Esophagus squamous epithelium (tissue), 5 donors: ENCODE data around the gene EED. TPM values are rescaled to one million over a fixed set of nuclear protein-coding genes. Genes with fewer than 3 reads are reported as not detected.

Experiments used
- DNase-seq: peaks from one replicate; lab custom pipeline; 2025; lab: John Stamatoyannopoulos, UW
- H3K27ac ChIP-seq, 4 donors: fragments of 200-600 bp; sonication (generic); one replicate each; pipeline ENCODE4 v1.5.1; 2016 to 2019; ENCODE audit warnings: mild to moderate bottlenecking in 1 of 4
- H3K27me3 ChIP-seq, 4 donors: fragments of 200-600 bp; sonication (generic); 1 replicate in 3 of 4; 2 replicates in 1 of 4; pipeline versions ENCODE4 v1.5.1 to v1.6.0; 2017 to 2021; ENCODE audit warnings: antibody characterized with exemption in 1 of 4
- H3K36me3 ChIP-seq, 3 donors: fragments of 200-600 bp; sonication (generic); one replicate each; pipeline ENCODE4 v1.5.1; 2016 to 2019
- H3K4me1 ChIP-seq, 3 donors: fragments of 200-600 bp; sonication (generic); one replicate each; pipeline ENCODE4 v1.5.1; 2017 to 2019
- H3K4me3 ChIP-seq, 4 donors: fragments of 200-600 bp; sonication (generic); 1 replicate in 3 of 4; 2 replicates in 1 of 4; pipeline ENCODE4 v1.5.1; 2016 to 2019; ENCODE audit warnings: mild to moderate bottlenecking in 2 of 4, moderate library complexity in 1 of 4
- H3K9me3 ChIP-seq, 3 donors: fragments of 200-600 bp; sonication (generic); one replicate each; pipeline ENCODE4 v1.5.1; 2016 to 2019
- CTCF ChIP-seq, 6 experiments: fragments of 450-650 bp in 4 of 6; fragments of 200-600 bp in 2 of 6; sonication (generic) in 2 of 6; IDR thresholded peaks; one replicate each; pipeline ENCODE4 v1.5.1; 2016 to 2019; ENCODE audit warnings: antibody characterized with exemption in 6 of 6, mild to moderate bottlenecking in 4 of 6, moderate library complexity in 4 of 6
- POLR2A ChIP-seq, 4 donors: fragments of 450-650 bp; IDR thresholded peaks; one replicate each; pipeline ENCODE4 v1.6.1; 2017; ENCODE audit warnings: antibody characterized with exemption in 4 of 4, mild to moderate bottlenecking in 4 of 4, moderate library complexity in 3 of 4
- WGBS, 2 donors: methylation state at CpG; one replicate each; pipeline ENCODE4 v1.1.5; 2018; 5-methylcytosine and 5-hydroxymethylcytosine counted together
- intact Hi-C: fragments of 100-400 bp; cut with DNase I; formaldehyde crosslinking; loops from one replicate; pipeline ENCODE4 v1.15.0; 2022
- total RNA-seq, 4 donors: library from RNA; depleted of rRNA; stranded (reverse); fragments of >200 nt; gene quantifications; one replicate each; pipeline ENCODE4 v1.1.0, GENCODE V29; 2016
- donor health status: DM: yes; HTN: yes; CAD: no.

EED gene
- total RNA-seq, 4 donors from 2014 or later: 14.4 to 26.3 (median 18.5) TPM

DNA sequence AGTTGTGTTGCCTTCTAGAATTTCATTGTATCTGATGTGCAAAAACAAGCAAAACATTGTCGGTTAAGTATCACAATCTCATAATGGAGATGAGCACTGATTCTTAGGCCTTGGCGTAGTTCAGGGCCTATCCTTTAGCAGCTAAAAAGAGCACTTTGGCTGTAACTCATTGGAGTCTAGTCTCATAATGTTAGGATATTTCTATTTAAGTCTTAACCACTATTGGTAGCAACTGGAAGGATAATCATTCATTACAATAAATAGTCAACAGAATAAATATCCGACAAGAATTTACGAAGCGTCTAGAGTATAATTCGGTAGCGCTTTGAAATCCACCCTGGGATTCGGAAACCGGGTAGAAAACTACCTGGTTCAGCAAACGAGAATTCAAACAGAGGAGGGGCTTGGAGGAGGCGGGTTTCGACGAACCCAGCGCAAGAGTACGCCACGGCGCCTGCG is 461 bp upstream of the EED start:
- TF ChIP-seq CTCF (IDR thresholded peaks at IDR 0.05): no peak
- TF ChIP-seq POLR2A (IDR thresholded peaks at IDR 0.05): no peak
- Histone ChIP-seq H3K27ac (peak overlapping the region; percentile 95 to 100 (median 99)), H3K27me3 (no peaks in the 10 kb centered on the region), H3K36me3 (no peaks in the 10 kb centered on the region), H3K4me3 (peak overlapping the region; percentile 73 to 98 (median 88)), H3K4me1 (peaks cover 4 to 41% (median 27%) of the 10 kb centered on the region in 3 donors), H3K9me3 (no peaks in the 10 kb centered on the region)
- intact Hi-C loops: no loop called here
- WGBS, 2 donors: 2 to 4% methylated on average over 18 of the region's 18 CpGs
- no peak for DNase-seq

DNA sequence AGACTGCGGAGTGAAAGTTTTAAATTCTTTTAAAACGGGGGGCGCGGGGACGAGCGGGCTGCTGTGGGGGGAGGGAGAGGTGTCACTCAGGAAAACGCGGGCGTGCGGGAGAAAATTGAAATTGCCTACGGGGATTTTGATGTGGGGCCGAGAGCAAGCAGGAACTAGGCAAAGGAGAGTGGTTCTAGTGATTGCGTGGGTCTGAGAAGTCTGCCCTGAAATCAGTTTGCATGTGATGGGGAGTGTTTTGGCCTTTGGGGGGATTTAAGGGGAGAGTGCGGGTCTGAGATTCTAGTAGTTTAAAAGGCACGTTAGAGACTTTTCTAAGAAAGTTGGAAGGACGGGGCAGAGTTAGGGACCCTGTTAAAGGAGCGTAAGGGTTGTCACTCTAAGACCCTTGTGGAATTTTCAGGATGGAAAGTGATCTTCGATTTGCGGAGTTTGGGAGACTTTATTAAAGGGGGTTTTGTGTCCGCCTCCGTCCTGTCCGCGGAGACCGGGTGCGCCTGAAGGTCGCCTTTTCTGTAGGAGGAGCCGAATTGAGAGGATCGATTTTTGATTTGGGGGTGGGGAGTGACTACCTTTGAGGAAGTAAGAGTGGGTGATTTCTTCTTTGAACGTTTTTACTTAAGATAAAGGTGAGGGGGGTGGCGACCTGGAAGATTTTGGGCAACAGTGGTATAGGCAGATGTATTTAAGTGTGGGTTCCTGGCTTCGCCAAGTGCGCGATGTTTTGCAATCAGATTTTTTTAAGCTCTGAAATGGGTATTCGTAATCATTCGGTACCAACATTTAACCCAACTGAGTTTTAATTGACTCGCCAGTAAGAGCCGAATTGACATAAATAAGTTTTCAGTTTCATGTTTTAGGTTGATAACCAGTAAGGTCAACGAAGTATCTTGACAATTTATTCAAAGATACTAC is 1.1 kb downstream of the EED start:
- no peak for DNase-seq
- H3K9me3 ChIP-seq: no peaks in the 10 kb centered on the region
- H3K4me3 ChIP-seq: peak overlapping the region; percentile 73 to 98 (median 88)
- no peak for TF ChIP-seq POLR2A (IDR thresholded peaks at IDR 0.05)
- peak overlapping the region; percentile 95 to 100 (median 99) for H3K27ac ChIP-seq
- intact Hi-C loops: no loop called here
- H3K4me1 ChIP-seq: peaks cover 4 to 57% (median 34%) of the 10 kb centered on the region in 3 donors
- WGBS, 2 donors: 1 to 2% methylated on average over 32 to 37 of the region's 38 CpGs
- no peaks in the 10 kb centered on the region for H3K36me3 ChIP-seq
- H3K27me3 ChIP-seq: no peaks in the 10 kb centered on the region

GRCh38 chr11:86246293-86246675 is 1.7 kb downstream of the EED start:
- Histone ChIP-seq H3K36me3 (no peaks in the 10 kb centered on the region), H3K4me3 (peak overlapping the region; percentile 73 to 98 (median 88)), H3K27ac (peak overlapping the region in 1 of 4 donors; percentile 100), H3K9me3 (no peaks in the 10 kb centered on the region), H3K27me3 (no peaks in the 10 kb centered on the region), H3K4me1 (peaks cover 4 to 57% (median 34%) of the 10 kb centered on the region in 3 donors)
- no peak for DNase-seq
- WGBS, 2 donors: 40 to 44% methylated on average over 5 of the region's 5 CpGs
- intact Hi-C loops: no loop called here
- TF ChIP-seq CTCF (IDR thresholded peaks at IDR 0.05) (no peak), POLR2A (IDR thresholded peaks at IDR 0.05) (no peak)

- H3K27ac ChIP-seq: no peak overlapping the region
- TF ChIP-seq POLR2A (IDR thresholded peaks at IDR 0.05): no peak
- no peak for TF ChIP-seq CTCF (IDR thresholded peaks at IDR 0.05)
- intact Hi-C loops: no loop called here
- DNase-seq: no peak
- H3K9me3 ChIP-seq: no peaks in the 10 kb centered on the region
- no peak overlapping the region for H3K4me3 ChIP-seq
- peaks cover 0 to 1% (median 0%) of the 10 kb centered on the region in 3 donors for H3K36me3 ChIP-seq
- WGBS, 2 donors: 73 to 100% methylated on average over 1 of the region's 1 CpG
- no peaks in the 10 kb centered on the region for H3K27me3 ChIP-seq
- peaks cover 4 to 57% (median 34%) of the 10 kb centered on the region in 3 donors for H3K4me1 ChIP-seq
These were observed 3.1 kb downstream of the EED start for GRCh38 chr11:86247608-86248007.

DNA sequence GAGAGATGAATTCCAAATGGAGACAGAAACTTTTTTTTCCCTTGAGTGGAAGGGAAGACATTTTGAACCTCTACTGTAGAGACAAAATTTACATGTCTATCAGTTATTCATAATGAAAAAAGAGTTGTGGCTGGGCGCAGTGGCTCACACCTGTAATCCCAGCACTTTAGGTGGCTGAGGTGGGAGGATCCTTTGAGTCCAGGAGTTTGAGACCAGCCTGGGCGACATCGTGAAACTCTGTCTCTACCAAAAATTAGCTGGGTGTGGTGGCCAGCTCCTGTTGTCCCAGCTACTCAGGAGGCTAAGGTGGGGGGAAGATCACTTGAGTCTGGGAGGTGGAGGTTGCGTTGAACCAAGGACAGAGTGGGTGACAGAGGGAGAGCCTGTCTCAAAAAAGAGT is 4.1 kb downstream of the EED start:
- Histone ChIP-seq H3K9me3 (no peaks in the 10 kb centered on the region), H3K27ac (no peak overlapping the region), H3K36me3 (peaks cover 0 to 8% (median 0%) of the 10 kb centered on the region in 3 donors), H3K27me3 (no peaks in the 10 kb centered on the region), H3K4me1 (peaks cover 4 to 54% (median 34%) of the 10 kb centered on the region in 3 donors), H3K4me3 (no peak overlapping the region)
- 77 to 94% methylated on average over 4 of the region's 4 CpGs for WGBS, 2 donors
- TF ChIP-seq POLR2A (IDR thresholded peaks at IDR 0.05) (no peak), CTCF (IDR thresholded peaks at IDR 0.05) (no peak)
- intact Hi-C loops: no loop called here
- DNase-seq: no peak
